ENCODE data around the gene VPS13A. TPM values are rescaled to one million over a fixed set of nuclear protein-coding genes. Genes with fewer than 3 reads are reported as not detected.

The VPS13A gene
- total and polyA plus RNA-seq, 9 of the 15 experiments (the other 6 are each of a cell fraction or from before 2014, with no cell fraction given), result 5.6 to 29.9 (median 14.7) TPM

DNA sequence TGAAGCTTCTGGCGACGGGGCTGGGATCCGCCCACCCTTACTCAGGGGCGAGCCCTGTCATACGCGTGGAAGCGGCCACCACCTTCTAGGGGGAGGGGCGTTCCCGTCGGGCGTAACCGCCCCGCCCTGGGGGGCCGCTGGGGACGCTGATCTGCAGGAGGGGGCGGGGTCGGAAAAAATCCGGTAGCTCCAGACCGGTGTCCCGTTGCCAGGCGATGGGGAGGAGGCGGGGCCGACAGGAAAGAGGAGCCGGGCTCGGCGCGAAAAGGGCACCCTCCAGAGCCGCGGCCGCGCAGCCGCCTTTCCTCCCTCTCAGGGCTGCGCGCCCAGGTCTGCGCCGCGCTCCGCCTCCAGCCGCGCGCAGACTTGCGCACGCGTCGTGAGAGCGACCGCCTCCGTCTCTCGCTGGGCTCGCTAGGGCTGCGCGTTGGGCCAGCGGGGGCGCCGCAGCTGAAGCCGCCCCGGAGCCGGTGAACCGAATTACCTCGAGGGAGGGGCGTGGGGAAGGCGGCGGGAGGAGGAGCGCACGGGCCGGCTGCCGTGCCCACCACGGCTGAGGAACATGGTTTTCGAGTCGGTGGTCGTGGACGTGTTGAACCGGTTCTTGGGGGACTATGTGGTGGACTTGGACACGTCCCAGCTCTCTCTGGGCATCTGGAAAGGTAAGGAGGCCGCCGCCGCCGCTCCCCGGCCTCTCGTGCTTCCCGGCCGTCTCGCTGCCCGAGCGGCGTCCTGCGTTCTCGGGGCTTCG, at the start of gene VPS13A (continued):
- TF ChIP-seq, protein P1, sequence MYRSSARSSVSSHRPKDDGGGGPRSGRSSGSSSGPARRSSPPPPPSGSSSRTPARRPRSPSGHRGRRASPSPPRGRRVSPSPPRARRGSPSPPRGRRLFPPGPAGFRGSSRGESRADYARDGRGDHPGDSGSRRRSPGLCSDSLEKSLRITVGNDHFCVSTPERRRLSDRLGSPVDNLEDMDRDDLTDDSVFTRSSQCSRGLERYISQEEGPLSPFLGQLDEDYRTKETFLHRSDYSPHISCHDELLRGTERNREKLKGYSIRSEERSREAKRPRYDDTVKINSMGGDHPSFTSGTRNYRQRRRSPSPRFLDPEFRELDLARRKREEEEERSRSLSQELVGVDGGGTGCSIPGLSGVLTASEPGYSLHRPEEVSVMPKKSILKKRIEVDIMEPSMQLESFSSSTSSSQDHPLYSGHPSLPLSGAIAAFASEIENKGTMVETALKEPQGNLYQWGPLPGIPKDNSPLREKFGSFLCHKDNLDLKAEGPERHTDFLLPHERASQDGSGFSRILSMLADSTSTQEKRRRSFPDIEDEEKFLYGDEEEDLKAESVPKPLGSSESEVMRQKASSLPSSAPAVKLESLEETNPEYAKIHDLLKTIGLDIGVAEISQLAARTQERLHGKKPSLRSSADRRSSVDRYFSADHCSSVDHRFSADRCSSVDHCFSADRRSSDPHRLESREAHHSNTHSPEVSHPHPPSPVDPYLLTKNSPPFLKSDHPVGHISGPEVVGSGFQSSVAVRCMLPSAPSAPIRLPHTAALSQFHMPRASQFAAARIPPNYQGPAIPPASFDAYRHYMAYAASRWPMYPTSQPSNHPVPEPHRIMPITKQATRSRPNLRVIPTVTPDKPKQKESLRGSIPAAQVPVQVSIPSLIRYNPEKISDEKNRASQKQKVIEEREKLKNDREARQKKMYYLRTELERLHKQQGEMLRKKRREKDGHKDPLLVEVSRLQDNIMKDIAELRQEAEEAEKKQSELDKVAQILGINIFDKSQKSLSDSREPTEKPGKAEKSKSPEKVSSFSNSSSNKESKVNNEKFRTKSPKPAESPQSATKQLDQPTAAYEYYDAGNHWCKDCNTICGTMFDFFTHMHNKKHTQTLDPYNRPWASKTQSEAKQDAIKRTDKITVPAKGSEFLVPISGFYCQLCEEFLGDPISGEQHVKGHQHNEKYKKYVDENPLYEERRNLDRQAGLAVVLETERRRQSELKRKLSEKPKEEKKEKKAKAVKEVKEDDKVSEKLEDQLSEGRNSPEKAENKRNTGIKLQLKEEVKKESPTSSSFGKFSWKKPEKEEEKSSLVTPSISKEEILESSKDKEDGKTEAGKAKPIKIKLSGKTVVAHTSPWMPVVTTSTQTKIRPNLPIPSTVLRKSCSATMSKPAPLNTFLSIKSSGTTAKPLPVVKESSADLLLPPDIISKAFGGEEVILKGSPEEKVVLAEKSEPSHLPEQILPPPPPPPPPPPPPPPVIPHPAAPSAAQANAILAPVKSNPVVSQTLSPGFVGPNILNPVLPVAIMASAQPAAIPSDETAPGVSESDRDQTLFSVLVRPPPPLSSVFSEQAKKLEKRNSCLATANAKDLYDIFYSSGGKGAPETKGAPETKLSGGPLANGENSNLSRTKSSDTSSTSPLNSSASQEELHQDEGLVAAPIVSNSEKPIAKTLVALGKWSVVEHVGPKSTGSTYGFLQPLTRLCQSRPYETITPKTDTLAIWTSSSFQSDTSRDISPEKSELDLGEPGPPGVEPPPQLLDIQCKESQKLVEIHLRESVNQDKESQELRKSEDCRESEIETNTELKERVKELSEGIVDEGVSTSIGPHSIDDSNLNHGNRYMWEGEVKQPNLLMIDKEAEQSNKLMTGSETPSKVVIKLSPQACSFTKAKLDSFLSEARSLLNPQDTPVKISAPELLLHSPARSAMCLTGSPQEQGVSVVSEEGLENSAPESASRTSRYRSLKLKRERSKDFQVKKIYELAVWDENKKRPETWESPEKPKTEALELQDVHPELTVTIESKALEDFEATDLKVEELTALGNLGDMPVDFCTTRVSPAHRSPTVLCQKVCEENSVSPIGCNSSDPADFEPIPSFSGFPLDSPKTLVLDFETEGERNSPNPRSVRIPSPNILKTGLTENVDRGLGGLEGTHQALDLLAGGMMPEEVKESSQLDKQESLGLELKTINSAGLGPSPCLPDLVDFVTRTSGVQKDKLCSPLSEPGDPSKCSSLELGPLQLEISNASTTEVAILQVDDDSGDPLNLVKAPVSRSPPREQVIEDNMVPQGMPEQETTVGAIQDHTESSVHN (IDR thresholded peaks at IDR 0.05; ENCODE audit: borderline replicate concordance in 1 of 2, low read depth in 1 of 2), result no peak
- peak; percentile 28 for TF ChIP-seq SP1 (CRISPR knock-in tag; IDR thresholded peaks at IDR 0.05)
- TF ChIP-seq TFAP4 (CRISPR knock-in tag; IDR thresholded peaks at IDR 0.05; ENCODE audit: borderline replicate concordance), result peak; percentile 76; the same call in 1 of the 2 replicates
- TF ChIP-seq, protein P2, sequence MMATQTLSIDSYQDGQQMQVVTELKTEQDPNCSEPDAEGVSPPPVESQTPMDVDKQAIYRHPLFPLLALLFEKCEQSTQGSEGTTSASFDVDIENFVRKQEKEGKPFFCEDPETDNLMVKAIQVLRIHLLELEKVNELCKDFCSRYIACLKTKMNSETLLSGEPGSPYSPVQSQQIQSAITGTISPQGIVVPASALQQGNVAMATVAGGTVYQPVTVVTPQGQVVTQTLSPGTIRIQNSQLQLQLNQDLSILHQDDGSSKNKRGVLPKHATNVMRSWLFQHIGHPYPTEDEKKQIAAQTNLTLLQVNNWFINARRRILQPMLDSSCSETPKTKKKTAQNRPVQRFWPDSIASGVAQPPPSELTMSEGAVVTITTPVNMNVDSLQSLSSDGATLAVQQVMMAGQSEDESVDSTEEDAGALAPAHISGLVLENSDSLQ (IDR thresholded peaks at IDR 0.05), result no peak
- no peak for TF ChIP-seq RFX7 (CRISPR knock-in tag; IDR thresholded peaks at IDR 0.05)
- TF ChIP-seq, protein P3, sequence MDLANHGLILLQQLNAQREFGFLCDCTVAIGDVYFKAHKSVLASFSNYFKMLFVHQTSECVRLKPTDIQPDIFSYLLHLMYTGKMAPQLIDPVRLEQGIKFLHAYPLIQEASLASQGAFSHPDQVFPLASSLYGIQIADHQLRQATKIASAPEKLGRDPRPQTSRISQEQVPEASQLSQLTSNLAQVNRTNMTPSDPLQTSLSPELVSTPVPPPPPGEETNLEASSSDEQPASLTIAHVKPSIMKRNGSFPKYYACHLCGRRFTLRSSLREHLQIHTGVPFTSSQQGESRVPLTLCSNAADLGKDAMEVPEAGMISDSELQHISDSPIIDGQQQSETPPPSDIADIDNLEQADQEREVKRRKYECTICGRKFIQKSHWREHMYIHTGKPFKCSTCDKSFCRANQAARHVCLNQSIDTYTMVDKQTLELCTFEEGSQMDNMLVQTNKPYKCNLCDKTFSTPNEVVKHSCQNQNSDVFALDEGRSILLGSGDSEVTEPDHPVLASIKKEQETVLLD (IDR thresholded peaks at IDR 0.05), result peak; percentile 78; the same call in 1 of the 2 replicates
- no peak for TF ChIP-seq SRSF1 (IDR thresholded peaks at IDR 0.05; ENCODE audit: low read depth, low read length)
- no peak for TF ChIP-seq ERF (CRISPR knock-in tag; IDR thresholded peaks at IDR 0.05)
- 0 out of 2 replicates have a peak, but pooled peaks have one; percentile 15 for TF ChIP-seq SMARCA4 (IDR thresholded peaks at IDR 0.05)
- TF ChIP-seq ATF2 (CRISPR knock-in tag; IDR thresholded peaks at IDR 0.05), result no peak
- TF ChIP-seq, protein P4, sequence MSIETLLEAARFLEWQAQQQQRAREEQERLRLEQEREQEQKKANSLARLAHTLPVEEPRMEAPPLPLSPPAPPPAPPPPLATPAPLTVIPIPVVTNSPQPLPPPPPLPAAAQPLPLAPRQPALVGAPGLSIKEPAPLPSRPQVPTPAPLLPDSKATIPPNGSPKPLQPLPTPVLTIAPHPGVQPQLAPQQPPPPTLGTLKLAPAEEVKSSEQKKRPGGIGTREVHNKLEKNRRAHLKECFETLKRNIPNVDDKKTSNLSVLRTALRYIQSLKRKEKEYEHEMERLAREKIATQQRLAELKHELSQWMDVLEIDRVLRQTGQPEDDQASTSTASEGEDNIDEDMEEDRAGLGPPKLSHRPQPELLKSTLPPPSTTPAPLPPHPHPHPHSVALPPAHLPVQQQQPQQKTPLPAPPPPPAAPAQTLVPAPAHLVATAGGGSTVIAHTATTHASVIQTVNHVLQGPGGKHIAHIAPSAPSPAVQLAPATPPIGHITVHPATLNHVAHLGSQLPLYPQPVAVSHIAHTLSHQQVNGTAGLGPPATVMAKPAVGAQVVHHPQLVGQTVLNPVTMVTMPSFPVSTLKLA (conservative IDR thresholded peaks at IDR 0.05), result peak in 1 of 2 experiments; percentile 25; a peak in 1 of 4 replicates

Measured in K562 (cell line).